ENCODE results near the gene CDRT15.

The CDRT15 gene

GRCh38 chr17:14270508-14270907 is 33.8 kb upstream of the CDRT15 start:
- Histone ChIP-seq H3K14ac (ENCODE audit: low read length) (no peak overlapping the region), H2AK5ac (ENCODE audit: low read depth, low read length) (no peak overlapping the region), H2BK120ac (ENCODE audit: low read depth, low read length) (no peak overlapping the region), H3K4me3 (ENCODE audit: low read length in 2 of 2) (no peak overlapping the region), H3K27me3 (ENCODE audit: control insufficient read depth in 3 of 3, insufficient read depth in 3 of 3, low read depth in 1 of 3, low read length in 3 of 3) (no peaks in the 10 kb centered on the region), H3K9me3 (replicated peaks in 1 of 2; ENCODE audit: control insufficient read depth in 2 of 2, insufficient read depth in 1 of 2, low read depth in 1 of 2, low read length in 2 of 2) (peaks cover 0 to 3% of the 10 kb centered on the region in 2 donors), H4K91ac (ENCODE audit: low read depth, low read length, poor library complexity) (no peak overlapping the region), H3K79me1 (ENCODE audit: low read depth, low read length) (no peaks in the 10 kb centered on the region), H3K23ac (ENCODE audit: low read depth, low read length, poor library complexity) (no peak overlapping the region), H3K9ac (ENCODE audit: low read depth, low read length, poor library complexity) (no peak overlapping the region), H2AFZ (ENCODE audit: low read length) (no peak overlapping the region), H2BK12ac (ENCODE audit: low read length) (no peak overlapping the region), H3K4me1 (ENCODE audit: control insufficient read depth in 2 of 2, insufficient read depth in 1 of 2, low read depth in 1 of 2, low read length in 2 of 2) (no peaks in the 10 kb centered on the region), H3K18ac (ENCODE audit: low read length) (no peak overlapping the region), H3K4ac (ENCODE audit: low read length) (no peak overlapping the region), H3K27ac (replicated peaks; ENCODE audit: low read length) (no peak overlapping the region), H3K36me3 (replicated peaks in 1 of 2; ENCODE audit: control insufficient read depth in 2 of 2, insufficient read depth in 2 of 2, low read length in 2 of 2) (no peaks in the 10 kb centered on the region), H2BK15ac (ENCODE audit: low read length) (no peak overlapping the region), H3K4me2 (ENCODE audit: insufficient read depth, low read length, poor library complexity, severe bottlenecking) (no peak overlapping the region), H2BK5ac (ENCODE audit: low read length) (no peak overlapping the region), H4K8ac (ENCODE audit: low read depth, low read length) (no peak overlapping the region)
- DNase-seq (ENCODE audit: low spot score) = no peak
- WGBS, 2 donors (ENCODE audit: extremely low coverage in 2 of 2, insufficient read length in 2 of 2, insufficient replicate concordance in 1 of 2) = no CpG with 5 or more reads among the region's 2 CpGs

DNA sequence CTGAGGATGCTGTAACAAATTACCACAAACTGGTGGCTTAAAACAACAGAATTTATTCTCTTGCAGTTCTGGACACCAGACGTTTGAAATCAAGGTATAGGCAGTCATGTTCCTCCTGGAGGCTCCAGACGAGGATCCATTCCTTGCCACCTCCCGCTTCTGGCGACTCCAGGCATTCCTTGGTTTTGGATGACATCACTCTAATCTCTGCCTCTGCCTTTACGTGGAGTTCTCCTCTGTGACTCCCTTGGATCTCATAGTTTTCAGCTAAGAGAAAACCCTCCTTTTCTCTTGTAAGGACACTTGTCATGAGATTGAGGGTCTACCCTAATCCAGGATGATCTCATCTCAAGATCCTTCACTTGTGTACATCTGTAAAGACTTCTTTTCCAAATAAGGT is 32.8 kb upstream of the CDRT15 start:
- Histone ChIP-seq H4K8ac (ENCODE audit: low read depth, low read length) (no peak overlapping the region), H2BK15ac (ENCODE audit: low read length) (no peak overlapping the region), H2BK5ac (ENCODE audit: low read length) (no peak overlapping the region), H2AK5ac (ENCODE audit: low read depth, low read length) (no peak overlapping the region), H3K4ac (ENCODE audit: low read length) (no peak overlapping the region), H2BK12ac (ENCODE audit: low read length) (no peak overlapping the region), H3K23ac (ENCODE audit: low read depth, low read length, poor library complexity) (no peak overlapping the region), H3K4me1 (ENCODE audit: control insufficient read depth in 2 of 2, insufficient read depth in 1 of 2, low read depth in 1 of 2, low read length in 2 of 2) (no peaks in the 10 kb centered on the region), H3K27me3 (ENCODE audit: control insufficient read depth in 3 of 3, insufficient read depth in 3 of 3, low read depth in 1 of 3, low read length in 3 of 3) (no peaks in the 10 kb centered on the region), H3K18ac (ENCODE audit: low read length) (no peak overlapping the region), H3K79me1 (ENCODE audit: low read depth, low read length) (no peaks in the 10 kb centered on the region), H3K27ac (replicated peaks; ENCODE audit: low read length) (no peak overlapping the region), H2BK120ac (ENCODE audit: low read depth, low read length) (no peak overlapping the region), H3K14ac (ENCODE audit: low read length) (no peak overlapping the region), H3K9me3 (replicated peaks in 1 of 2; ENCODE audit: control insufficient read depth in 2 of 2, insufficient read depth in 1 of 2, low read depth in 1 of 2, low read length in 2 of 2) (peaks cover 0 to 3% of the 10 kb centered on the region in 2 donors), H4K91ac (ENCODE audit: low read depth, low read length, poor library complexity) (no peak overlapping the region), H3K9ac (ENCODE audit: low read depth, low read length, poor library complexity) (no peak overlapping the region), H3K36me3 (replicated peaks in 1 of 2; ENCODE audit: control insufficient read depth in 2 of 2, insufficient read depth in 2 of 2, low read length in 2 of 2) (no peaks in the 10 kb centered on the region), H2AFZ (ENCODE audit: low read length) (no peak overlapping the region), H3K4me3 (ENCODE audit: low read length in 2 of 2) (no peak overlapping the region), H3K4me2 (ENCODE audit: insufficient read depth, low read length, poor library complexity, severe bottlenecking) (no peak overlapping the region)
- no CpG with 5 or more reads among the region's 5 CpGs for WGBS, 2 donors (ENCODE audit: extremely low coverage in 2 of 2, insufficient read length in 2 of 2, insufficient replicate concordance in 1 of 2)
- no peak for DNase-seq (ENCODE audit: low spot score)

DNA sequence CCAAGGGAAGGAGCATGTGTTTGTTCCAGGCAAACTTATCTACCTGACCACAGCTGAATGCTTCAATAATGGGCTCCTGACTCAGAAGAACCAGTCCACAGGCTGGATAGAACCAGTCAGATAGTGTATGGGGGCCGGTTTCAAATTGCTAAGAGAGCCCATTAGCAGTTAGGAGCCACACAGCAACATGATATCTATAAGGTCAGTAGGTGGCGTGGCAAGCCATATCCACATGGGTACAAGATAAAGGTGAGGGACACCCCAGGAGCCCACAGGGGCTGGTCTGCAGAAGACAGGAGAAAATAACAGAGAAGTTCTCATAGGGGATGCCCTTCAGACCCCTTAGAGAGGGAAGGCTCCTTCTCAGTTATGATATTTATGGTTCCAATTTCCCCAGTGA is 31.6 kb upstream of the CDRT15 start:
- no peak overlapping the region for H2AK5ac ChIP-seq (ENCODE audit: low read depth, low read length)
- H4K91ac ChIP-seq (ENCODE audit: low read depth, low read length, poor library complexity) = no peak overlapping the region
- no peak overlapping the region for H2BK12ac ChIP-seq (ENCODE audit: low read length)
- no peak overlapping the region for H2BK120ac ChIP-seq (ENCODE audit: low read depth, low read length)
- no peak for DNase-seq (ENCODE audit: low spot score)
- peaks cover 0 to 3% of the 10 kb centered on the region in 2 donors for H3K9me3 ChIP-seq (replicated peaks in 1 of 2; ENCODE audit: control insufficient read depth in 2 of 2, insufficient read depth in 1 of 2, low read depth in 1 of 2, low read length in 2 of 2)
- no peak overlapping the region for H3K9ac ChIP-seq (ENCODE audit: low read depth, low read length, poor library complexity)
- H3K14ac ChIP-seq (ENCODE audit: low read length) = no peak overlapping the region
- no peak overlapping the region for H3K23ac ChIP-seq (ENCODE audit: low read depth, low read length, poor library complexity)
- no peak overlapping the region for H3K4me2 ChIP-seq (ENCODE audit: insufficient read depth, low read length, poor library complexity, severe bottlenecking)
- H3K36me3 ChIP-seq (replicated peaks in 1 of 2; ENCODE audit: control insufficient read depth in 2 of 2, insufficient read depth in 2 of 2, low read length in 2 of 2) = no peaks in the 10 kb centered on the region
- no peak overlapping the region for H2AFZ ChIP-seq (ENCODE audit: low read length)
- H3K4me3 ChIP-seq (ENCODE audit: low read length in 2 of 2) = no peak overlapping the region
- WGBS, 2 donors (ENCODE audit: extremely low coverage in 2 of 2, insufficient read length in 2 of 2, insufficient replicate concordance in 1 of 2) = no CpG with 5 or more reads among the region's 2 CpGs
- no peaks in the 10 kb centered on the region for H3K27me3 ChIP-seq (ENCODE audit: control insufficient read depth in 3 of 3, insufficient read depth in 3 of 3, low read depth in 1 of 3, low read length in 3 of 3)
- H3K79me1 ChIP-seq (ENCODE audit: low read depth, low read length) = no peaks in the 10 kb centered on the region
- H2BK5ac ChIP-seq (ENCODE audit: low read length) = no peak overlapping the region
- no peak overlapping the region for H2BK15ac ChIP-seq (ENCODE audit: low read length)
- H3K18ac ChIP-seq (ENCODE audit: low read length) = no peak overlapping the region
- no peak overlapping the region for H4K8ac ChIP-seq (ENCODE audit: low read depth, low read length)
- H3K4ac ChIP-seq (ENCODE audit: low read length) = no peak overlapping the region
- H3K27ac ChIP-seq (replicated peaks; ENCODE audit: low read length) = no peak overlapping the region
- no peaks in the 10 kb centered on the region for H3K4me1 ChIP-seq (ENCODE audit: control insufficient read depth in 2 of 2, insufficient read depth in 1 of 2, low read depth in 1 of 2, low read length in 2 of 2)

- no peak overlapping the region for H3K4ac ChIP-seq (ENCODE audit: low read length)
- no peak overlapping the region for H4K8ac ChIP-seq (ENCODE audit: low read depth, low read length)
- WGBS, 2 donors (ENCODE audit: extremely low coverage in 2 of 2, insufficient read length in 2 of 2, insufficient replicate concordance in 1 of 2) = no CpG with 5 or more reads among the region's 5 CpGs
- DNase-seq (ENCODE audit: low spot score) = no peak
- H3K9ac ChIP-seq (ENCODE audit: low read depth, low read length, poor library complexity) = no peak overlapping the region
- no peak overlapping the region for H3K14ac ChIP-seq (ENCODE audit: low read length)
- H2BK5ac ChIP-seq (ENCODE audit: low read length) = no peak overlapping the region
- H2AK5ac ChIP-seq (ENCODE audit: low read depth, low read length) = no peak overlapping the region
- no peak overlapping the region for H3K4me3 ChIP-seq (ENCODE audit: low read length in 2 of 2)
- no peak overlapping the region for H3K27ac ChIP-seq (replicated peaks; ENCODE audit: low read length)
- H3K36me3 ChIP-seq (replicated peaks in 1 of 2; ENCODE audit: control insufficient read depth in 2 of 2, insufficient read depth in 2 of 2, low read length in 2 of 2) = no peaks in the 10 kb centered on the region
- H3K23ac ChIP-seq (ENCODE audit: low read depth, low read length, poor library complexity) = no peak overlapping the region
- peaks cover 3 to 5% of the 10 kb centered on the region in 2 donors for H3K9me3 ChIP-seq (replicated peaks in 1 of 2; ENCODE audit: control insufficient read depth in 2 of 2, insufficient read depth in 1 of 2, low read depth in 1 of 2, low read length in 2 of 2)
- H2AFZ ChIP-seq (ENCODE audit: low read length) = no peak overlapping the region
- no peaks in the 10 kb centered on the region for H3K79me1 ChIP-seq (ENCODE audit: low read depth, low read length)
- no peak overlapping the region for H2BK15ac ChIP-seq (ENCODE audit: low read length)
- H2BK120ac ChIP-seq (ENCODE audit: low read depth, low read length) = no peak overlapping the region
- no peaks in the 10 kb centered on the region for H3K4me1 ChIP-seq (ENCODE audit: control insufficient read depth in 2 of 2, insufficient read depth in 1 of 2, low read depth in 1 of 2, low read length in 2 of 2)
- H3K27me3 ChIP-seq (ENCODE audit: control insufficient read depth in 3 of 3, insufficient read depth in 3 of 3, low read depth in 1 of 3, low read length in 3 of 3) = no peaks in the 10 kb centered on the region
- no peak overlapping the region for H2BK12ac ChIP-seq (ENCODE audit: low read length)
- no peak overlapping the region for H4K91ac ChIP-seq (ENCODE audit: low read depth, low read length, poor library complexity)
- no peak overlapping the region for H3K18ac ChIP-seq (ENCODE audit: low read length)
- H3K4me2 ChIP-seq (ENCODE audit: insufficient read depth, low read length, poor library complexity, severe bottlenecking) = no peak overlapping the region
Measured at GRCh38 chr17:14261406-14261805, 24.7 kb upstream of the CDRT15 start.

Measured in neuronal stem cell (in vitro differentiated cells).